ENCODE data around the gene DCST2. TPM values are rescaled to one million over a fixed set of nuclear protein-coding genes. Genes with fewer than 3 reads are reported as not detected.
"Not testable (repeated sequence)": the region's sequence is repeated elsewhere in the genome, so short reads cannot be mapped to it uniquely, and the experiment has no call there.

DCST2 gene
- total and polyA plus RNA-seq, 4 donors, result 0.31 to 1.7 (median 1.2) TPM

DNA sequence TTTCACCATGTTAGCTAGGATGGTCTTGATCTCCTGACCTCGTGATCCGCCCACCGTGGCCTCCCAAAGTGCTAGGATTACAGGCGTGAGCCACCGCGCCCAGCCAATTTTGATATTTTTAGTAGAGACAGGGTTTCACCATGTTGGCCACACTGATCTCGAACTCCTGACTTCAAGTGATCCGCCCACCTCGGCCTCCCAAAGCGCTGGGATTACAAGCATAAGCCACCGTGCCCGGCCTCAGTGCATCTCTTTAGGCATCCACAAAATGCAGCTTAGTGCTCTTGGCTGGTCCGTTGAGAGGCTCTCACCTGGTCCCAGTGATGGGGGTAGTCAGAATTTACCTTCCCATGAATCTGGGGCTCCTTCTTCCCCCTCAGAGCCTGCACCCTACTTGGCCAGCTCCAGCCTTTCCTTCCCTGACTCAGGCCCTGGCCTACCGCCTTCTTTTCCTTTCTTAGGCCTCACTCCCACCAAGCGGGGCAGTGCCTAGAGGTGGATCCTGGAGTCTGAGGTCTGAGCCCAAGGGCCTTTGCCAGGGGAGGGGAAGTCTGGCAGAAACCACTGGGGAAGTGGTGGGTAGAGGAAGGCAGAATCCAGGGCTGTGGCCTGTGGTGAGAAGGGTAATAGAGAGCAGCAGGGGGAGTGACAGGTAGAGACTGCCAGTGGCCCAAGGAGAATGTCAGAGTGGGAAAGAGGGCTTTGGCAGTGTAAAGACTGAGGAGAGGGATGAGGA is 36.4 kb downstream of the DCST2 start:
- no peak overlapping the region for H3K27ac ChIP-seq (ENCODE audit: low read depth in 1 of 2, low read length in 1 of 2)
- WGBS, 2 donors, result 71 to 77% methylated on average over 15 of the region's 15 CpGs
- no peaks in the 10 kb centered on the region for H3K9me3 ChIP-seq (ENCODE audit: control insufficient read depth in 4 of 4, insufficient read depth in 3 of 4, low read length in 3 of 4)
- H3K4me1 ChIP-seq (ENCODE audit: control insufficient read depth in 5 of 5, insufficient read depth in 5 of 5, low read length in 5 of 5), result peaks cover 0 to 16% (median 5%) of the 10 kb centered on the region in 5 donors
- TF ChIP-seq, protein P1, sequence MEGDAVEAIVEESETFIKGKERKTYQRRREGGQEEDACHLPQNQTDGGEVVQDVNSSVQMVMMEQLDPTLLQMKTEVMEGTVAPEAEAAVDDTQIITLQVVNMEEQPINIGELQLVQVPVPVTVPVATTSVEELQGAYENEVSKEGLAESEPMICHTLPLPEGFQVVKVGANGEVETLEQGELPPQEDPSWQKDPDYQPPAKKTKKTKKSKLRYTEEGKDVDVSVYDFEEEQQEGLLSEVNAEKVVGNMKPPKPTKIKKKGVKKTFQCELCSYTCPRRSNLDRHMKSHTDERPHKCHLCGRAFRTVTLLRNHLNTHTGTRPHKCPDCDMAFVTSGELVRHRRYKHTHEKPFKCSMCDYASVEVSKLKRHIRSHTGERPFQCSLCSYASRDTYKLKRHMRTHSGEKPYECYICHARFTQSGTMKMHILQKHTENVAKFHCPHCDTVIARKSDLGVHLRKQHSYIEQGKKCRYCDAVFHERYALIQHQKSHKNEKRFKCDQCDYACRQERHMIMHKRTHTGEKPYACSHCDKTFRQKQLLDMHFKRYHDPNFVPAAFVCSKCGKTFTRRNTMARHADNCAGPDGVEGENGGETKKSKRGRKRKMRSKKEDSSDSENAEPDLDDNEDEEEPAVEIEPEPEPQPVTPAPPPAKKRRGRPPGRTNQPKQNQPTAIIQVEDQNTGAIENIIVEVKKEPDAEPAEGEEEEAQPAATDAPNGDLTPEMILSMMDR (IDR thresholded peaks at IDR 0.05; ENCODE audit: control extremely low read depth, extremely low read depth), result no peak
- no peak overlapping the region for H3K4me3 ChIP-seq
- H3K27me3 ChIP-seq (ENCODE audit: control insufficient read depth in 3 of 3, insufficient read depth in 3 of 3, low read length in 2 of 3), result no peaks in the 10 kb centered on the region
- ATAC-seq (ENCODE audit: insufficient read depth, low FRiP score), result no peak
- H3K9ac ChIP-seq (ENCODE audit: insufficient read depth in 1 of 2, low read length in 2 of 2), result no peak overlapping the region
- no peak for DNase-seq
- H3K36me3 ChIP-seq (ENCODE audit: control insufficient read depth in 4 of 4, insufficient read depth in 4 of 4, low read length in 4 of 4), result no peaks in the 10 kb centered on the region

DNA sequence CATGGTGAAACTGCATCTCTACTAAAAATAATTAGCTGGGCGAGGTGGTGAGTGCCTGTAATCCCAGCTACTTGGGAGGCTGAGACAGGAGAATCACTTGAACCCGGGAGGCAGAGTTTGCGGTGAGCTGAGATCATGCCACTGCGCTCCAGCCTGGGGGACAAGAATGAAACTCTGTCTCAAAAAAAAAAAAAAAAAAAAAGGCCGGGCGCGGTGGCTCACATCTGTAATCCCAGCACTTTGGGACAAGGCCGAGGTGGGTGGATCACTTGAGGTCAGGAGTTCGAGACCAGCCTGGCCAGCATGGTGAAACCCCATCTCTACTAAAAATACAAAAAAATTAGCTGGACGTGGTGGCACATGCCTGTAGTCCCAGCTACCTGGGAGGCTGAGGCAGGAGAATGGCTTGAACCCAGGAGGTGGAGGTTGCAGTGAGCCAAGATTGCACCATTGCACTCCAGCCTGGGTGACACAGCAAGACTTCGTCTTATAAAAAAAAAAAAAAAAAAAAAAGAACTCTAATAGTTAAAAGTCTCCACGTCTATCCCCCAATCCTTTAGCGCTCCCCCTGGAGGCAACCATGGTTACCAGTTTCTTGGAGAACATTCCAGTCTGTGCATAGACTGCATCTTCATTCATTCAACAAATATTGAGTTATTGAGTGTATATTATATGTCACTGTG is 38.1 kb downstream of the DCST2 start:
- WGBS, 2 donors, result 63 to 72% methylated on average over 10 to 13 of the region's 13 CpGs
- DNase-seq, result peak; percentile 79 to 85 (median 82)

DNA sequence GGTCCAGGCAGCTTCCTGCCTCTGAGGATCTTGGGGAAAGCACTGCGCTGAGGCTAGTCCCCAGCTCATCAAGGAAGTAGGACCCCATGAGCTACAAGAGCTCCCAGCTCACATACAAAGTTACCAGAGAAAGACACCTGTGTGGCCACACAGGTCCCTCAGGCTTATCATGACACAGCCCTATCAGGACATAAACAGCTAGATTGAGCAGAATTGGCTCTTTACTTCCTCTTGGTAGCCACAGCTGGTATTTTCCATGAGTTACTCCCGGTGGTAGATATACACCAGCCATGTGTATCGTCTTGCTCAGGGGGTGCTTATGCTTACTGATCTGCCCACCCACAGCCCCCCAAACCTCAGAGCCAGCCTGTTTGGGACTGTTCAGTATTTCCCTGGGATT is 39.0 kb downstream of the DCST2 start:
- ATAC-seq (ENCODE audit: insufficient read depth, low FRiP score) (no peak), DNase-seq (no peak)
- H3K4me1 ChIP-seq (ENCODE audit: control insufficient read depth in 5 of 5, insufficient read depth in 5 of 5, low read length in 5 of 5), result peaks cover 0 to 10% (median 2%) of the 10 kb centered on the region in 5 donors
- H3K27me3 ChIP-seq (ENCODE audit: control insufficient read depth in 3 of 3, insufficient read depth in 3 of 3, low read length in 2 of 3), result no peaks in the 10 kb centered on the region
- WGBS, 2 donors, result 52 to 64% methylated on average over 3 of the region's 3 CpGs
- peaks cover 0 to 8% (median 0%) of the 10 kb centered on the region in 4 donors for H3K36me3 ChIP-seq (ENCODE audit: control insufficient read depth in 4 of 4, insufficient read depth in 4 of 4, low read length in 4 of 4)
- H3K4me3 ChIP-seq, result no peak overlapping the region
- H3K9me3 ChIP-seq (ENCODE audit: control insufficient read depth in 4 of 4, insufficient read depth in 3 of 4, low read length in 3 of 4), result no peaks in the 10 kb centered on the region
- no peak overlapping the region for H3K9ac ChIP-seq (ENCODE audit: insufficient read depth in 1 of 2, low read length in 2 of 2)
- TF ChIP-seq, protein P1 (IDR thresholded peaks at IDR 0.05; ENCODE audit: control extremely low read depth, extremely low read depth), result no peak
- H3K27ac ChIP-seq (ENCODE audit: low read depth in 1 of 2, low read length in 1 of 2), result no peak overlapping the region

More for the DNA sequence above, 38.1 kb downstream of the DCST2 start:
- H3K36me3 ChIP-seq (ENCODE audit: control insufficient read depth in 4 of 4, insufficient read depth in 4 of 4, low read length in 4 of 4); H3K27me3 ChIP-seq (ENCODE audit: control insufficient read depth in 3 of 3, insufficient read depth in 3 of 3, low read length in 2 of 3); H3K9ac ChIP-seq (ENCODE audit: insufficient read depth in 1 of 2, low read length in 2 of 2); H3K4me3 ChIP-seq; H3K9me3 ChIP-seq (ENCODE audit: control insufficient read depth in 4 of 4, insufficient read depth in 3 of 4, low read length in 3 of 4); H3K27ac ChIP-seq (ENCODE audit: low read depth in 1 of 2, low read length in 1 of 2); ATAC-seq (ENCODE audit: insufficient read depth, low FRiP score): not testable (repeated sequence)
- H3K4me1 ChIP-seq (ENCODE audit: control insufficient read depth in 5 of 5, insufficient read depth in 5 of 5, low read length in 5 of 5), result peaks cover 0 to 13% (median 5%) of the 10 kb centered on the region in 5 donors
- TF ChIP-seq, protein P1 (IDR thresholded peaks at IDR 0.05; ENCODE audit: control extremely low read depth, extremely low read depth), result peak; percentile 5
